ENCODE data around the gene KRT32. TPM values are rescaled to one million over a fixed set of nuclear protein-coding genes. Genes with fewer than 3 reads are reported as not detected.

Gene KRT32
- total RNA-seq, 1 experiment from 2014 or later, result 0.42 TPM

- no peaks in the 10 kb centered on the region for H3K36me3 ChIP-seq (ENCODE audit: control insufficient read depth in 1 of 2, insufficient read depth in 2 of 2, low read length in 2 of 2)
- RAD21 ChIA-PET (ENCODE audit: low non-redundant PET in 1 of 2, low total read pairs in 2 of 2, uncharacterized antibody in 2 of 2, unreplicated experiment in 2 of 2), result no interaction called here
These were observed 18.2 kb downstream of the KRT32 start for GRCh38 chr17:41449008-41449407.

GRCh38 chr17:41448506-41448905 lies 18.7 kb downstream of the KRT32 start:
- H3K79me2 ChIP-seq (ENCODE audit: insufficient read depth, low read length), result no peaks in the 10 kb centered on the region
- H3K9ac ChIP-seq (ENCODE audit: low read length), result no peak overlapping the region
- no peaks in the 10 kb centered on the region for H3K27me3 ChIP-seq (ENCODE audit: insufficient read depth, low read length)
- BruUV-seq (replicated peaks), result no TSS peak
- no peaks in the 10 kb centered on the region for H4K20me1 ChIP-seq (ENCODE audit: insufficient read depth)
- H3K36me3 ChIP-seq (ENCODE audit: control insufficient read depth in 1 of 2, insufficient read depth in 2 of 2, low read length in 2 of 2), result no peaks in the 10 kb centered on the region
- H3K27ac ChIP-seq (ENCODE audit: low read depth, low read length), result no peak overlapping the region
- H3K4me1 ChIP-seq (ENCODE audit: control insufficient read depth in 1 of 2, insufficient read depth in 2 of 2, low read length in 2 of 2), result peaks cover 0 to 13% of the 10 kb centered on the region in 2 experiments; a peak in 2 of 4 replicates
- H3K4me2 ChIP-seq (ENCODE audit: low read length), result no peak overlapping the region
- ATAC-seq, result no peak
- no peak for DNase-seq (ENCODE audit: low read depth, low spot score)
- H3K9me3 ChIP-seq (ENCODE audit: control insufficient read depth in 1 of 2, insufficient read depth in 1 of 2, low read depth in 1 of 2, low read length in 2 of 2), result no peaks in the 10 kb centered on the region
- H3K9me2 ChIP-seq (ENCODE audit: insufficient read depth), result no peaks in the 10 kb centered on the region
- intact Hi-C loops (cut with micrococcal nuclease), result no loop called here
- no peak overlapping the region for H2AFZ ChIP-seq (ENCODE audit: low read depth, low read length, poor library complexity, severe bottlenecking)
- RAD21 ChIA-PET (ENCODE audit: low non-redundant PET in 1 of 2, low total read pairs in 2 of 2, uncharacterized antibody in 2 of 2, unreplicated experiment in 2 of 2), result no interaction called here
- POLR2A ChIA-PET, result no interaction called here
- H3K4me3 ChIP-seq (replicated peaks in 1 of 2; ENCODE audit: low read depth in 1 of 2, low read length in 2 of 2), result no peak overlapping the region
- CTCF ChIA-PET, result no interaction called here
- no peak for TF ChIP-seq JUND (IDR thresholded peaks at IDR 0.05)
- TF ChIP-seq CEBPB (IDR thresholded peaks at IDR 0.05; ENCODE audit: low read depth), result no peak
- no peak for TF ChIP-seq EGR1 (IDR thresholded peaks at IDR 0.05; ENCODE audit: low read depth)
- TF ChIP-seq, protein P1, sequence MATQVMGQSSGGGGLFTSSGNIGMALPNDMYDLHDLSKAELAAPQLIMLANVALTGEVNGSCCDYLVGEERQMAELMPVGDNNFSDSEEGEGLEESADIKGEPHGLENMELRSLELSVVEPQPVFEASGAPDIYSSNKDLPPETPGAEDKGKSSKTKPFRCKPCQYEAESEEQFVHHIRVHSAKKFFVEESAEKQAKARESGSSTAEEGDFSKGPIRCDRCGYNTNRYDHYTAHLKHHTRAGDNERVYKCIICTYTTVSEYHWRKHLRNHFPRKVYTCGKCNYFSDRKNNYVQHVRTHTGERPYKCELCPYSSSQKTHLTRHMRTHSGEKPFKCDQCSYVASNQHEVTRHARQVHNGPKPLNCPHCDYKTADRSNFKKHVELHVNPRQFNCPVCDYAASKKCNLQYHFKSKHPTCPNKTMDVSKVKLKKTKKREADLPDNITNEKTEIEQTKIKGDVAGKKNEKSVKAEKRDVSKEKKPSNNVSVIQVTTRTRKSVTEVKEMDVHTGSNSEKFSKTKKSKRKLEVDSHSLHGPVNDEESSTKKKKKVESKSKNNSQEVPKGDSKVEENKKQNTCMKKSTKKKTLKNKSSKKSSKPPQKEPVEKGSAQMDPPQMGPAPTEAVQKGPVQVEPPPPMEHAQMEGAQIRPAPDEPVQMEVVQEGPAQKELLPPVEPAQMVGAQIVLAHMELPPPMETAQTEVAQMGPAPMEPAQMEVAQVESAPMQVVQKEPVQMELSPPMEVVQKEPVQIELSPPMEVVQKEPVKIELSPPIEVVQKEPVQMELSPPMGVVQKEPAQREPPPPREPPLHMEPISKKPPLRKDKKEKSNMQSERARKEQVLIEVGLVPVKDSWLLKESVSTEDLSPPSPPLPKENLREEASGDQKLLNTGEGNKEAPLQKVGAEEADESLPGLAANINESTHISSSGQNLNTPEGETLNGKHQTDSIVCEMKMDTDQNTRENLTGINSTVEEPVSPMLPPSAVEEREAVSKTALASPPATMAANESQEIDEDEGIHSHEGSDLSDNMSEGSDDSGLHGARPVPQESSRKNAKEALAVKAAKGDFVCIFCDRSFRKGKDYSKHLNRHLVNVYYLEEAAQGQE (IDR thresholded peaks at IDR 0.05; ENCODE audit: low read depth), result no peak
- TF ChIP-seq ZNF274 (IDR thresholded peaks at IDR 0.05; ENCODE audit: low read depth, low read length), result no peak
- no peak for TF ChIP-seq ELF1 (IDR thresholded peaks at IDR 0.05; ENCODE audit: borderline replicate concordance, low read depth)
- TF ChIP-seq EZH2 (IDR thresholded peaks at IDR 0.05), result no peak
- TF ChIP-seq ZFX (IDR thresholded peaks at IDR 0.05), result no peak
- TF ChIP-seq SRF (IDR thresholded peaks at IDR 0.05; ENCODE audit: low read depth), result no peak
- TF ChIP-seq SP1 (IDR thresholded peaks at IDR 0.05; ENCODE audit: low read depth), result no peak
- no peak for TF ChIP-seq FOSL1 (IDR thresholded peaks at IDR 0.05; ENCODE audit: low read depth)
- no peak for TF ChIP-seq TCF7L2 (IDR thresholded peaks at IDR 0.05; ENCODE audit: borderline replicate concordance, extremely low read depth, insufficient read depth, insufficient read length)

More at GRCh38 chr17:41449008-41449407, 18.2 kb downstream of the KRT32 start:
- BruUV-seq (replicated peaks), result no TSS peak
- Histone ChIP-seq H4K20me1 (ENCODE audit: insufficient read depth) (no peaks in the 10 kb centered on the region), H3K9me3 (ENCODE audit: control insufficient read depth in 1 of 2, insufficient read depth in 1 of 2, low read depth in 1 of 2, low read length in 2 of 2) (no peaks in the 10 kb centered on the region), H3K4me2 (ENCODE audit: low read length) (no peak overlapping the region), H3K27ac (ENCODE audit: low read depth, low read length) (no peak overlapping the region), H3K9ac (ENCODE audit: low read length) (no peak overlapping the region), H3K4me1 (ENCODE audit: control insufficient read depth in 1 of 2, insufficient read depth in 2 of 2, low read length in 2 of 2) (peaks cover 0 to 13% of the 10 kb centered on the region in 2 experiments; a peak in 2 of 4 replicates), H3K27me3 (ENCODE audit: insufficient read depth, low read length) (no peaks in the 10 kb centered on the region), H2AFZ (ENCODE audit: low read depth, low read length, poor library complexity, severe bottlenecking) (no peak overlapping the region), H3K9me2 (ENCODE audit: insufficient read depth) (no peaks in the 10 kb centered on the region), H3K4me3 (replicated peaks in 1 of 2; ENCODE audit: low read depth in 1 of 2, low read length in 2 of 2) (no peak overlapping the region), H3K79me2 (ENCODE audit: insufficient read depth, low read length) (no peaks in the 10 kb centered on the region)
- no peak for TF ChIP-seq RAD21 (IDR thresholded peaks at IDR 0.05; ENCODE audit: low read depth)
- TF ChIP-seq, protein P2, sequence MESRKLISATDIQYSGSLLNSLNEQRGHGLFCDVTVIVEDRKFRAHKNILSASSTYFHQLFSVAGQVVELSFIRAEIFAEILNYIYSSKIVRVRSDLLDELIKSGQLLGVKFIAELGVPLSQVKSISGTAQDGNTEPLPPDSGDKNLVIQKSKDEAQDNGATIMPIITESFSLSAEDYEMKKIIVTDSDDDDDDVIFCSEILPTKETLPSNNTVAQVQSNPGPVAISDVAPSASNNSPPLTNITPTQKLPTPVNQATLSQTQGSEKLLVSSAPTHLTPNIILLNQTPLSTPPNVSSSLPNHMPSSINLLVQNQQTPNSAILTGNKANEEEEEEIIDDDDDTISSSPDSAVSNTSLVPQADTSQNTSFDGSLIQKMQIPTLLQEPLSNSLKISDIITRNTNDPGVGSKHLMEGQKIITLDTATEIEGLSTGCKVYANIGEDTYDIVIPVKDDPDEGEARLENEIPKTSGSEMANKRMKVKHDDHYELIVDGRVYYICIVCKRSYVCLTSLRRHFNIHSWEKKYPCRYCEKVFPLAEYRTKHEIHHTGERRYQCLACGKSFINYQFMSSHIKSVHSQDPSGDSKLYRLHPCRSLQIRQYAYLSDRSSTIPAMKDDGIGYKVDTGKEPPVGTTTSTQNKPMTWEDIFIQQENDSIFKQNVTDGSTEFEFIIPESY (IDR thresholded peaks at IDR 0.05; ENCODE audit: extremely low read depth, insufficient replicate concordance, low read length), result no peak
- ATAC-seq (no peak), DNase-seq (ENCODE audit: low read depth, low spot score) (no peak)
- ChIA-PET CTCF (no interaction called here), POLR2A (no interaction called here)
- intact Hi-C loops (cut with micrococcal nuclease), result no loop called here
